D341Med (cell line): ENCODE measurements around the gene CCSAP.
"Not testable (repeated sequence)": the region's sequence is repeated elsewhere in the genome, so short reads cannot be mapped to it uniquely, and the experiment has no call there.

Experiments
- DNase-seq: peaks from one replicate; pipeline ENCODE4 v3.0.0; 2012; ENCODE audit warnings: low spot score

Gene CCSAP

GRCh38 chr1:229364207-229365065, 21.6 kb upstream of the CCSAP start:
- DNase-seq, result no peak

DNA sequence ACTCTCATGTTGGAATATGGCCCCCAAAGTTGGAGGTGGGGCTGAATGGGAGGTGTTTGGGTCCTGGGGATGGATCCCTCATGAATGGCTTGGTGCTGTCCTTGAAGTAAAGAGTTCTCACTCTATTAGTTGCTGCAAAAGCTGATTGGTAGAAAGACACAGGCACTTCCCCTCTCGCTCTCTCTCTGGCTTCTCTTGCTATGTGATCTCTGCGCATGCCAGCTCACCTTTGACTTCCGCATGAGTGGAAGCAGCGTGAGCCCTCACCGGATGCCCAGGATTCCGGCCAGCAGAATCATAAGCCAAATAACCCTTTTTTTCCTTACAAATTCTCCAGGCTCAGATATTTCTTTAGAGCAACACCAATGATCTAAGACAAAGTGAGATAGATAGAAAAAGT, 20.9 kb upstream of the CCSAP start:
- no peak for DNase-seq

DNA sequence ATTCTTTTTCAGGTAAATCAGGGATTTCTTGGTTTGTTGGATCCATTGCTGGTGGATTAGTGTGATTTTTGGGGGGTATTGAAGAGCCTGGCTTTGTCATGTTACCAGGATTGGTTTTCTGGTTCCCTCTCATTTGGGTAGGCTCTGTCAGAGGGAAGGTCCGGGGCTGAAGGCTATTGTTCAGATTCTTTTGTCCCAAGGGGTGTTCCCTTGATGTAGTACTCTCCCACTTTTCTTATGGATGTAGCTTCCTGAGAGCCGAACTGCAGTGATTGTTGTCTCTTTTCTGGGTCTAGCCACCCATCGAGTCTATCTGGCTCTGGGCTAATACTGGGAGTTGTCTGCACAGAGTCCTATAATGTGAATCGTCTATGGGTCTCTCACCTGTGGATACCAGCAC, 17.6 kb upstream of the CCSAP start:
- DNase-seq, result no peak

- no peak for DNase-seq
Measured at GRCh38 chr1:229355661-229356060, 12.8 kb upstream of the CCSAP start.

DNA sequence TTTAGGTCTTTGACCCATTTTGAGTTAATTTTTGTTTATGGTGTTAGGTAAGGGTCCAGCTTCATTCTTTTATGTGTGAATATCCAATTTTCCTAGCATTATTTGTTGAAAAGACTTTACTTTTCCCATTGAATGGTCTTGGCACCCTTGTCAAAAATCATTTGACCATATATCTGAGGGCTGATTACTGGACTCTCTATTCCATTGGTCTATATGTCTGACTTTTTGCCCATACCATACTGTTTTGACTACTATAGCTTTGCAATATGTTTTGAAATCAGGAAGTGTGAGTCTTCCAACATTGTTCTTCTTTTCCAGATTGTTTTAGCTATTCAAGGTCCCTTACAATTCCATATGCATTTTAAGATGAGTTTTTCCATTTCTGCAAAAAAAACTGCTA, 11.4 kb upstream of the CCSAP start:
- no peak for DNase-seq

GRCh38 chr1:229352975-229353374, 10.1 kb upstream of the CCSAP start:
- DNase-seq, result no peak

- DNase-seq, result no peak
Measured at GRCh38 chr1:229349463-229350385, 6.9 kb upstream of the CCSAP start.

GRCh38 chr1:229347528-229347927, 4.7 kb upstream of the CCSAP start:
- no peak for DNase-seq

- no peak for DNase-seq
Measured at GRCh38 chr1:229344937-229345684, 2.3 kb upstream of the CCSAP start.

- no peak for DNase-seq
Measured at GRCh38 chr1:229344139-229344538, 1.3 kb upstream of the CCSAP start.

DNA sequence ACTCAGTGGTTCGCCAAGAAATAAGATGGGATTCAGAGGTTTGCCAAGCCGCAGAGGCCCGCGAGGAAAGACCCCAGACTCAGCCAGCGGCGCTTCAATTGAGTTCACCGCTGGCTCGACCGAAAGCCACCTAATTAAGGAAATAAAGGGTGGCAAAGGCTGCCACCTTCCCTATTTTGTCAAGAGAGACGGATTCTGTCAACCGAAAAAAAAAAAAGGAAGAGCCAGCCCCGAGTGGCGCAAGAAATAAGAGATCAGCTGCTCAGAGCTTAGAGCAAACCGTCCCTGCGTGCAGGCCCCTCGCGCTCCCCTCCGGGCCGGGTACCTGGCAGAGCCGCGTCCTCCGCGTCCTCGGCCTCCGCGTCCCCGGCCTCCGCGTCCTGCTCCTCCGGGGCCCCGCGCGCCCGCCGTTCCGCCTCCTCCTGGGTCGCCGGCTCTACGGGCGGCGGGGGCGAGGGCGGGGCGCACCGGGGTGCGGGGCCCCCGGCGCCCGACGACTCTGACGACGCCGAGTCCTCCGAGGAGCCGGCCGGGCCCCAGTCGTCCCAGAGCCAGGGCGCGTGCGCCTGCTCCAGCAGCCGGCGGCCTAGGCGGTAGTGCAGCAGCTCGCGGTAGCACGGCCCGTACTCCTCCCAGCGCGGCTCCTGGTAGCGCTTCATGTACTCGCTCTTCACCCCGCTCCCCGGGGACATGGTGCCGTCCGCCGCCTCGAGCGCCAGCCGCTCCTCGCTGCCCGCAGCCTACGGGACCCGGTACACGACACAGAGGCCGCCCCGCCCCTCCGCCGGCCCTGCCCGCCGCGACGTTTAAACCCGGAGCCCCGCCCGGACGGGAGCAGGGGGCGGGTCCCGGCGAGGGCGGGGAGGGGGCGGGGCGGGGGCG, 832 bp downstream of the CCSAP start:
- DNase-seq, result peak; percentile 97

- no peak for DNase-seq
Measured at GRCh38 chr1:229340496-229340895, 2.4 kb downstream of the CCSAP start.

GRCh38 chr1:229339520-229339919, 3.3 kb downstream of the CCSAP start:
- no peak for DNase-seq

DNA sequence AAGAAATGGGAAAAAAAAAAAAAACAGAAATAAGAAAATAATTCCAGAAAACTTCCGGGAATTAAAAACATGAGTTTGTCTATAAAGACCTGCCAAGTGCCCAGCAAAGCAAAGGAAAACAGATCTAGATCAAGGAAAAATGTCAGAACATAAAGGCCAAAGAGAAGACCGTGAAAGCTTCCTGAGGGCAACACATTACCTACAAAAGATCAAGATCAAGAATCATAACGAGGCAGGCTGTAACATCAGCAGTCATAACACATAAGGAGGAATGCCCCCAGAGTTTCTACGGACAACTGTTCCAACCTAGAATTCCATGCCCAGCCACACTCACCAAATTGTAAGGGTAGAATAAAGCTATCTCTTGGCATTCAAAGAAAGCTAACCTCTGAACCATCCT, 3.8 kb downstream of the CCSAP start:
- DNase-seq, result no peak

- DNase-seq, result peak; percentile 53
Measured at GRCh38 chr1:229336345-229336744, 6.5 kb downstream of the CCSAP start.

DNA sequence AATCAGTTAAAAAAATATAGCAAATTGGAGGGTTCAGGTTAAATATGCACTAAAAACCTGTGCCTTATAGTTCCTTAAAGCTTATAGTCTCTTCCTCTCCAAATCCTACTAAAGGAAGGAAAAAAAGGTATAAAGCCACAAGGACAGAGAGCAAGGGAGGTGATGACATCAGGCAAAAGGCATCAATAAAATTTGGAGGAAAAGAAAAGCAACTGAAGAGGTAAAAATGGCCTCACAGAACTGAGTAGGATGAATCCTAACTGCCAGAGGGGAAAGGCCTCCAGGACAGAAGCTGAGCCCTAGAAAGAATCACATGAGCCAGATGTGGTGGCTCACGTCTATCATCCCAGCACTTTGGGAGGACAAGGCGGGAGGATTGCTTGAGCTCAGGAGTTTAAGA, 8.1 kb downstream of the CCSAP start:
- DNase-seq, result no peak

DNA sequence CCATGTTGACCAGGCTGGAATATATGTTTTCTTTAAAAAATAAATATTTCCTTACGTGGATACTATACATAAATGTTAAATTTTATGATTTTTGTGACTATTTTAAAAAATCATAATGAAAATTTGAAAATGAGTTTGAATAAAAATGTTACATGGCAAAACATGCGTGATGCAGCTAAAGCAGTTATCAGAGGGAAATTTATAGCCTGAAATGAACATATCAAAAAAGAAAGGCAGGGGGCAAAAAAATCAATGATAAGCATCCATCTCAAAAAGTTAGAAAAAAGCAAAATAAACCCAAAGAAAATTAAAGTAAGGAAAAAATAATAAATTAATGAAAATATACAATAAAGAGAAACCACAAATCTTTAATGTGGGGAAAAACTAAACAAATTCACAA, 8.6 kb downstream of the CCSAP start:
- no peak for DNase-seq

DNA sequence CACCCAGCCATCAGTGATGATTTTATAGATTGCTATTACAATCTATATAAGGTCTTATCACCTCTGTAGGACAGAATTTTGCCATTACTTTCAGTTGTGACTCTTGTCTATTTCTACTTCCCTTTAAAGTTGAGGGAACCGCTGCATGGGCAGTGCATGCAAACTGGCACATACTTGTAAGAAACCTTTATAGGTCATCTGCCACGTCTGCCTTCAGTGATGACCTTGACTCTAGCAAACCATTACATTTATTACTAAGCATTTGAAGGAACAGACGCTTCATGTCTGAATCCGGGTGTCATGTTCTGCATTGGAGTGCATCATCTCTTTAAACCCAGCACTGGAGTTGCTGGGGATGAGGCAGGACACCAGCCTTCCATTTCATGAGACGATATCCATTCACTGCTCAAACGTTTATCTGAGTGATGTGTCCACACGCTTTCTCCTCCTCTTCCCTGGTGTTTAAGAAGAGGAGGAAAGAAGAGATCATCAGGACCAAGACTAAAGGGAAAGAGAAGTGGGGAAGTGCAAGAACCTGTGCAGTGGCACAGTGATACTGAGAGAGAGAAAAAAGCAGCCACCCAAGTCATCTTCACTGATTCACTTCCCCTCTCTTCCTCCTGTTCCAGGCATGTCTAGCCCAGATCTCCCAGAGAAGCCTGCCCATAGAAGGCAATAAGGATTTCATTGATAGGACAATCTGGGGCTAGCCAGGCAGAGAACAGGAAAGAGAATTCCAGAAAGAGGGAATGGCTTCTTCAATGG, 14.1 kb downstream of the CCSAP start:
- DNase-seq, result no peak

- DNase-seq, result not testable (repeated sequence)
Measured at GRCh38 chr1:229327765-229328164, 15.1 kb downstream of the CCSAP start.

DNA sequence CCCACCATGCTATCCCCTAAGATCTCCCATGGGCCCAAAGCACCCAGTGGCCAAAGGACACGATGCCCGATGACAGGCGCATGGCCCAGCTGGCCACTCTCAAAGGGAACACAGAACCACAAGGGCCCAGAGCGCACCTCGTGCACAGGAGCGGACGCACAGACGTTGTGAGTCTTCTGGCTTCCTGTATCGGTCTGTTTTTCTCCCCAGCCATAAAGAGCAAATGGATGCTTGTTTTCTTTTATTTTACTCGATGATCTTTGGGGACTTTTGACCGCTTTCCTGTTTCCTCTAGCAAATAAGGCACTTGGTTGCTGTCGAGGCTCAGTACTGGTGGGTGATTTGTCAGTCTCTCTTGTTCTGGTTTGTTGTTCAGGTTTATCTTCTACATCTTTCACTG, 16.2 kb downstream of the CCSAP start:
- no peak for DNase-seq
